Measurements from ENCODE around the gene ERAL1. TPM values are rescaled to one million over a fixed set of nuclear protein-coding genes. Genes with fewer than 3 reads are reported as not detected.
A peak's percentile ranks its signal among the peaks of the same experiment; 100 is the strongest.

Gene ERAL1
- total and polyA plus RNA-seq, 2 experiments from 2014 or later, result 77.1 to 121 TPM

DNA sequence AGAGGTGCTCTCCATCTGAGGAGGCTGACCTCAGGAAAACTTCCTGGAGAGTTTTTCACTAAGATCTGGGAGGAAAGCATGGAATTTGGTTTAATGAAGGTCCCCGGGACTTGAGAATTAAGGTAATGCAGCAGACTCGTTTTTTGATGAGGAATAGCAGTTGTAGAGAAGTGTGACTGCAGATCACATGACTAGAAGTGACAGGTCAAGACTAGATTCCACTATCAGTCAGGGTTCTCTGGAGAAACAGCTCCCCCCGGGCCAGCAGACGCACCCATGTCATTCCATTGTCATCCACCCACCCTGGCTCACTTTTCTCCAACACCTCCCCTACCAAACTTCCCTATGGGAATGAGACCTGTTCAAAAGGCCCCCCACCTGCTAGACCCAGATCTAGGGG lies 50.0 kb downstream of the ERAL1 start:
- H3K4me3 ChIP-seq, result no peak overlapping the region
- no peak overlapping the region for H3K27ac Mint-ChIP-seq

More for the DNA sequence above, 50.0 kb downstream of the ERAL1 start:
- Histone ChIP-seq H3K27me3 (ENCODE audit: insufficient read depth) (no peaks in the 10 kb centered on the region), H3K4me2 (no peak overlapping the region), H3K9me2 (ENCODE audit: insufficient read depth) (no peaks in the 10 kb centered on the region), H3K27ac (ENCODE audit: low read depth) (peak overlapping the region; percentile 73; the same call in 1 of the 2 replicates), H3K4me1 (ENCODE audit: insufficient read depth) (peaks cover 31% of the 10 kb centered on the region), H2AFZ (no peak overlapping the region), H3F3A (replicated peaks; ENCODE audit: low read depth) (peaks cover 49% of the 10 kb centered on the region), H4K20me1 (replicated peaks; ENCODE audit: insufficient read depth) (peaks cover 16% of the 10 kb centered on the region), H3K36me3 (ENCODE audit: insufficient read depth) (peaks cover 32% of the 10 kb centered on the region), H3K79me2 (replicated peaks; ENCODE audit: insufficient read depth) (peaks cover 19% of the 10 kb centered on the region; the same call in 1 of the 2 replicates)
- H3K4me1 Mint-ChIP-seq, result peaks cover 55% of the 10 kb centered on the region
- no peak for ATAC-seq
- no peak overlapping the region for H3K4me3 Mint-ChIP-seq
- no peak for DNase-seq (ENCODE audit: low spot score)
- H3K36me3 Mint-ChIP-seq (ENCODE audit: low read depth), result peaks cover 55% of the 10 kb centered on the region
- H3K27me3 Mint-ChIP-seq (ENCODE audit: insufficient read depth, low read depth, poor library complexity), result peaks cover 27% of the 10 kb centered on the region
- no peak for TF ChIP-seq REST (IDR thresholded peaks at IDR 0.05; ENCODE audit: unreplicated experiment)
- TF ChIP-seq, protein P1, sequence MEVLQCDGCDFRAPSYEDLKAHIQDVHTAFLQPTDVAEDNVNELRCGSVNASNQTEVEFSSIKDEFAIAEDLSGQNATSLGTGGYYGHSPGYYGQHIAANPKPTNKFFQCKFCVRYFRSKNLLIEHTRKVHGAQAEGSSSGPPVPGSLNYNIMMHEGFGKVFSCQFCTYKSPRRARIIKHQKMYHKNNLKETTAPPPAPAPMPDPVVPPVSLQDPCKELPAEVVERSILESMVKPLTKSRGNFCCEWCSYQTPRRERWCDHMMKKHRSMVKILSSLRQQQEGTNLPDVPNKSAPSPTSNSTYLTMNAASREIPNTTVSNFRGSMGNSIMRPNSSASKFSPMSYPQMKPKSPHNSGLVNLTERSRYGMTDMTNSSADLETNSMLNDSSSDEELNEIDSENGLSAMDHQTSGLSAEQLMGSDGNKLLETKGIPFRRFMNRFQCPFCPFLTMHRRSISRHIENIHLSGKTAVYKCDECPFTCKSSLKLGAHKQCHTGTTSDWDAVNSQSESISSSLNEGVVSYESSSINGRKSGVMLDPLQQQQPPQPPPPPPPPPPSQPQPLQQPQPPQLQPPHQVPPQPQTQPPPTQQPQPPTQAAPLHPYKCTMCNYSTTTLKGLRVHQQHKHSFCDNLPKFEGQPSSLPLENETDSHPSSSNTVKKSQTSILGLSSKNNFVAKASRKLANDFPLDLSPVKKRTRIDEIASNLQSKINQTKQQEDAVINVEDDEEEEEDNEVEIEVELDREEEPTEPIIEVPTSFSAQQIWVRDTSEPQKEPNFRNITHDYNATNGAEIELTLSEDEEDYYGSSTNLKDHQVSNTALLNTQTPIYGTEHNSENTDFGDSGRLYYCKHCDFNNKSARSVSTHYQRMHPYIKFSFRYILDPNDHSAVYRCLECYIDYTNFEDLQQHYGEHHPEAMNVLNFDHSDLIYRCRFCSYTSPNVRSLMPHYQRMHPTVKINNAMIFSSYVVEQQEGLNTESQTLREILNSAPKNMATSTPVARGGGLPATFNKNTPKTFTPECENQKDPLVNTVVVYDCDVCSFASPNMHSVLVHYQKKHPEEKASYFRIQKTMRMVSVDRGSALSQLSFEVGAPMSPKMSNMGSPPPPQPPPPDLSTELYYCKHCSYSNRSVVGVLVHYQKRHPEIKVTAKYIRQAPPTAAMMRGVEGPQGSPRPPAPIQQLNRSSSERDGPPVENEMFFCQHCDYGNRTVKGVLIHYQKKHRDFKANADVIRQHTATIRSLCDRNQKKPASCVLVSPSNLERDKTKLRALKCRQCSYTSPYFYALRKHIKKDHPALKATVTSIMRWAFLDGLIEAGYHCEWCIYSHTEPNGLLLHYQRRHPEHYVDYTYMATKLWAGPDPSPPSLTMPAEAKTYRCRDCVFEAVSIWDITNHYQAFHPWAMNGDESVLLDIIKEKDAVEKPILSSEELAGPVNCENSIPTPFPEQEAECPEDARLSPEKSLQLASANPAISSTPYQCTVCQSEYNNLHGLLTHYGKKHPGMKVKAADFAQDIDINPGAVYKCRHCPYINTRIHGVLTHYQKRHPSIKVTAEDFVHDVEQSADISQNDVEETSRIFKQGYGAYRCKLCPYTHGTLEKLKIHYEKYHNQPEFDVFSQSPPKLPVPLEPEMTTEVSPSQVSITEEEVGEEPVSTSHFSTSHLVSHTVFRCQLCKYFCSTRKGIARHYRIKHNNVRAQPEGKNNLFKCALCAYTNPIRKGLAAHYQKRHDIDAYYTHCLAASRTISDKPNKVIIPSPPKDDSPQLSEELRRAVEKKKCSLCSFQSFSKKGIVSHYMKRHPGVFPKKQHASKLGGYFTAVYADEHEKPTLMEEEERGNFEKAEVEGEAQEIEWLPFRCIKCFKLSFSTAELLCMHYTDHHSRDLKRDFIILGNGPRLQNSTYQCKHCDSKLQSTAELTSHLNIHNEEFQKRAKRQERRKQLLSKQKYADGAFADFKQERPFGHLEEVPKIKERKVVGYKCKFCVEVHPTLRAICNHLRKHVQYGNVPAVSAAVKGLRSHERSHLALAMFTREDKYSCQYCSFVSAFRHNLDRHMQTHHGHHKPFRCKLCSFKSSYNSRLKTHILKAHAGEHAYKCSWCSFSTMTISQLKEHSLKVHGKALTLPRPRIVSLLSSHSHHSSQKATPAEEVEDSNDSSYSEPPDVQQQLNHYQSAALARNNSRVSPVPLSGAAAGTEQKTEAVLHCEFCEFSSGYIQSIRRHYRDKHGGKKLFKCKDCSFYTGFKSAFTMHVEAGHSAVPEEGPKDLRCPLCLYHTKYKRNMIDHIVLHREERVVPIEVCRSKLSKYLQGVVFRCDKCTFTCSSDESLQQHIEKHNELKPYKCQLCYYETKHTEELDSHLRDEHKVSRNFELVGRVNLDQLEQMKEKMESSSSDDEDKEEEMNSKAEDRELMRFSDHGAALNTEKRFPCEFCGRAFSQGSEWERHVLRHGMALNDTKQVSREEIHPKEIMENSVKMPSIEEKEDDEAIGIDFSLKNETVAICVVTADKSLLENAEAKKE (CRISPR knock-in tag; IDR thresholded peaks at IDR 0.05), result no peak
- no peak for TF ChIP-seq CTCF (conservative IDR thresholded peaks at IDR 0.05; ENCODE audit: low read depth in 2 of 2)
- TF ChIP-seq EZH2phosphoT487 (IDR thresholded peaks at IDR 0.05; ENCODE audit: unreplicated experiment), result no peak
- no peak for TF ChIP-seq POLR2AphosphoS5 (IDR thresholded peaks at IDR 0.05; ENCODE audit: low read depth)
- no peak for TF ChIP-seq CREB1 (CRISPR knock-in tag; IDR thresholded peaks at IDR 0.05; ENCODE audit: low read depth)
- TF ChIP-seq STAT1 (IDR thresholded peaks at IDR 0.05; ENCODE audit: unreplicated experiment), result no peak
- no peak for TF ChIP-seq JUNB (IDR thresholded peaks at IDR 0.05; ENCODE audit: unreplicated experiment)
- H3K9me3 Mint-ChIP-seq, result no peaks in the 10 kb centered on the region; the same call in 2 of the 3 replicates

Data from GM23338 (cell line).